Thoracic aorta (tissue), 2 donors: ENCODE data around the gene PTPN22. TPM values are rescaled to one million over a fixed set of nuclear protein-coding genes. Genes with fewer than 3 reads are reported as not detected.

ENCODE experiments used
- ATAC-seq: fragments of 150-250 bp; one replicate; pipeline ENCODE4 v1.8.0; 2017; ENCODE audit warnings: low read depth; ENCODE audit not compliant: insufficient number of reproducible peaks, low FRiP score
- DNase-seq: peaks from one replicate; pipeline ENCODE4 v3.0.0-alpha.2; 2020; ENCODE audit warnings: low spot score
- H3K27ac ChIP-seq, 2 donors: fragments of 200-600 bp; sonication (generic); 1 replicate in 1 of 2; 2 replicates in 1 of 2; pipeline ENCODE4 v1.5.1; 2016; ENCODE audit warnings: mild to moderate bottlenecking in 2 of 2, moderate library complexity in 2 of 2
- H3K27me3 ChIP-seq: fragments of 200-600 bp; sonication (generic); replicated peaks from 2 replicates; pipeline ENCODE4 v1.6.0; 2016; ENCODE audit warnings: mild to moderate bottlenecking; ENCODE audit not compliant: insufficient read depth
- H3K36me3 ChIP-seq: fragments of 200-600 bp; sonication (generic); one replicate; pipeline ENCODE4 v1.5.1; 2016
- H3K4me1 ChIP-seq, 2 donors: fragments of 200-600 bp; sonication (generic); 1 replicate in 1 of 2; 2 replicates in 1 of 2; pipeline versions ENCODE4 v1.5.1 to v1.6.0; 2016; ENCODE audit warnings: low read depth in 2 of 2, mild to moderate bottlenecking in 1 of 2; ENCODE audit not compliant: control insufficient read depth in 1 of 2
- H3K4me3 ChIP-seq: fragments of 200-600 bp; sonication (generic); 2 replicates; pipeline ENCODE4 v1.5.1; 2016; ENCODE audit warnings: mild to moderate bottlenecking
- H3K9me3 ChIP-seq: fragments of 200-600 bp; sonication (generic); 2 replicates; pipeline ENCODE4 v1.5.1; 2016
- CTCF ChIP-seq: fragments of 200-600 bp; sonication (generic); IDR thresholded peaks from one replicate; pipeline ENCODE4 v1.5.1; 2019; ENCODE audit warnings: antibody characterized with exemption
- total RNA-seq, 2 donors: library from RNA; depleted of rRNA; stranded (reverse); fragments of >200 nt; gene quantifications; one replicate each; pipeline versions ENCODE4 v1.1.0 to v1.2.3, GENCODE V29; 2016

PTPN22 gene
- total RNA-seq: 1 to 10 TPM; 6.6 to 8.1 TPM

DNA sequence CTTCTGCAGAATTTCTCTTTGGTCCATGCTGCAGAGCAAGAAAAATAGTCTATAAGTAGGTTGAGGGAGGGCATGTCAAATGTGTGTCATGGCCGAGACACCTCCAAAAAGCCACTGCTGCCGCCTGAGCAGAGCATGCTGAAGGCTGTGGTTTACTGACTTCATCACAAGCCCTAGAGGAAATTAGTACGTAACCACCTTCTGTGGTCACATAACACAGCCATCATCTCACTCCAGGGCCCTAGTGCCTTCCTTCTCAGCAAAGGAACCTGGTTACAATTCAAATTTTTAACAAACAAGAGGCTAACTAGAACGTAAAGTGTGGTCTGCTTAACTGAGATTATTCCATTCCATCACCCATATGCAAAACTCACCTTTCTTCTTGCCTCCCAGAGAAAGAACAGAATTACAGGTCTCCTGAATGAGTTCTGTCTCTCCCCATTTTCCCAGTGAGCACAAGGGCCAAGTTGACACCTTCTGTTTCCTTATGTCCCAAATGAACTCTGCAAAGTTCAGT lies at the start of gene PTPN22:
Gene PTPN22, minus strand, starts transcription at position 116 of the 517 bp plus-strand sequence.
- no peak for ATAC-seq
- TF ChIP-seq CTCF: no peak
- H3K27me3 ChIP-seq: no peaks in the 10 kb centered on the region

DNA sequence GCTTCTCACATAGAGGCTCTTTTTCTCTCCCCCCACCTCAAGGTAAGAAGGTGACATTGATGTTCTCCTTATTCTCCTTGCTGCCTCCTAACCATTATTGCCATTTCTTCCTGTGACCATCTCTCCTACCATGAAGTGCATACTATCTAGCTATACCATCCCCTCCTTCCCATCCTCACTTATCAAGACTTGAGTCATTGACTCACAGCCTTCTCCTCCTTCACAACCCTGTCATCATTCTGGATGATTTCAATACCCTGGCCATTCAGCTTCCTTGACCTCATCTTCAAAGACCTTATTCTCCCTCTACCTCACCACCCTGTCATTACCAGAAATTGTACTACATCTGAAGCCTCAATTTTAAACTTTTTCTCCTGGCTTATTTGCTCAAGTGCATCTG lies 46.7 kb upstream of the PTPN22 start:
- no peaks in the 10 kb centered on the region for H3K27me3 ChIP-seq
- H3K4me3 ChIP-seq: no peak overlapping the region
- ATAC-seq: no peak
- no peaks in the 10 kb centered on the region for H3K9me3 ChIP-seq
- no peak for TF ChIP-seq CTCF
- no peak for DNase-seq
- no peak overlapping the region for H3K27ac ChIP-seq
- no peaks in the 10 kb centered on the region for H3K36me3 ChIP-seq
- peaks cover 2 to 3% of the 10 kb centered on the region in 2 donors for H3K4me1 ChIP-seq

More for the DNA sequence above, at the start of gene PTPN22:
- Histone ChIP-seq H3K4me1 (peaks cover 0 to 14% of the 10 kb centered on the region in 2 donors), H3K27ac (peak within 1 kb of the TSS in 1 of 2 donors; percentile 35), H3K36me3 (no peaks in the 10 kb centered on the region), H3K4me3 (peak within 1 kb of the TSS; percentile 56), H3K9me3 (no peaks in the 10 kb centered on the region)
- DNase-seq: no peak

DNA sequence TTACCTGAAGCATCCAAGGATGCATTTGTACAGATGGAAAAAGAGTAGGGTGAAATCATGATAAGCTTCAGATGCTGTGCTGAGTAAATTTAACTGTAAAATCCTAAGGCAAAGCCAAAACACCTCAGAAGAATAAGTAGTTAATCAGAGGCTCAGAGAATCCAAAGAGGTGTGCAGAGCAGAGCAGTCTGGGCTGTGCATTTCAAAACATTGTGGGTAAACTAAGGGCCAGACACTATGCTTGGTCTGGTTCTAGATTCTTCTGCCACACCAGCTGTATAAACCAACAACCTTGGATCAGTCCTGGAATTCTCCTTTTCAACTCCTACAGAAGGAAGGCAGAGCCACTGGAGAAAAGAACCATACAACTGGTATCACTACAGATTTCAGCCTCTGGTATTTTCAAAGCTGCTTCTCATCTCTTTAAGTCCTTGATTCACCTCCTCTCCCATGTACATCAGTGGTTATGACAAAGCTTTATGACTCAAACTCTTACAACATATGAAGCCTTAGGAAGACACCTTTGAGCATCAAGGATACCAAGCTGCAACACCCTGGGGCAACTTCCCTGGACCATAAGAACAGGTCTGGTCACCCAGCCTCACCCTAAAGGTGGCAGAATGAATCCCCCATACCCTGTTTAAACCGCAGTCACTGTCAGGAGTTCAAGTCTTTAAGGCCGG lies 46.0 kb upstream of the PTPN22 start:
- Histone ChIP-seq H3K27ac (no peak overlapping the region), H3K36me3 (no peaks in the 10 kb centered on the region), H3K27me3 (no peaks in the 10 kb centered on the region), H3K4me1 (peaks cover 9 to 10% of the 10 kb centered on the region in 2 donors), H3K4me3 (no peak overlapping the region), H3K9me3 (no peaks in the 10 kb centered on the region)
- no peak for TF ChIP-seq CTCF
- no peak for ATAC-seq
- no peak for DNase-seq

GRCh38 chr1:113916974-113917373 lies 45.5 kb upstream of the PTPN22 start:
- ATAC-seq: no peak
- no peak for TF ChIP-seq CTCF
- no peak for DNase-seq
- Histone ChIP-seq H3K4me3 (no peak overlapping the region), H3K27ac (no peak overlapping the region), H3K4me1 (peaks cover 13 to 15% of the 10 kb centered on the region in 2 donors), H3K27me3 (no peaks in the 10 kb centered on the region), H3K9me3 (no peaks in the 10 kb centered on the region), H3K36me3 (no peaks in the 10 kb centered on the region)

DNA sequence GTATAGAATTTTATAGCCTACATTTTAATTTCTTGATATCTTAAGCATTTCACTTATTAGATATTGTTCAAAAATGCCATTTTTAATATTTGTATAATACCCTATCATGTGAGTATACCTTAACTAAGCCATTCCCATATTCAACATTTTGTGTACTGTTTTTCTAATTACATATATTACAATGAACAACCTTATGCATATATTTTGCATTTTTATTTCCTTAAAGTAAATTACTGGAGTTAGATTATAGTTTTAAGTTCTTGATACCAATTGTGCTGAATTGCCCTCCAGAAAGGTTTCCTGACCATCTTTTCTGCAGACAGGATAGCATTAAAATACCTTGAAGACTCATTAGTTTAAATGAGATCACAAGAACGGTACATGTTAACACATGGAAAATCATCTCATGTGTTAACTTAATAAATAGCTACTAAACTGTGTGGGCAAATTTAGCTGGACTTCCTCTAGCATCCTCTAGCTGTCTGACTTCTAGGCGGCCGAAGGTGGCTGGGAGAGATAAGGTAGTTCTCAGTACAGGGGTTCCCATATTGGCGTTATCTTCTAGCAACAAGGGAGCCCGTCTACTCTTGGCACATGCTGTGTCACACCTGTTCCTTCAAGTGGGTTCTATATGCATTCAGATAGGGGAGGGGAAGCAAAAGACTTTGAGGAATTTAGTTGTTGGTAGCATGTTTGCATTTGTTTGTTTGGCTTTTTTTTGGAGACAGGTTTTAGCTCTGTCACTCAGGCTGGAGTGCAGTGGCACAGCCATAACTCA lies 42.6 kb upstream of the PTPN22 start:
- no peaks in the 10 kb centered on the region for H3K27me3 ChIP-seq
- H3K9me3 ChIP-seq: no peaks in the 10 kb centered on the region
- no peak overlapping the region for H3K27ac ChIP-seq
- no peak overlapping the region for H3K4me3 ChIP-seq
- peaks cover 11% of the 10 kb centered on the region for H3K36me3 ChIP-seq
- DNase-seq (no peak), ATAC-seq (no peak)
- no peak for TF ChIP-seq CTCF
- H3K4me1 ChIP-seq: peaks cover 13 to 16% of the 10 kb centered on the region in 2 donors
